PFSK-1 (cell line): ENCODE results near the gene MZF1.

Source experiments
- SIN3A ChIP-seq: IDR thresholded peaks from 2 replicates; pipeline ENCODE4 v1.6.1; 2012; ENCODE audit warnings: mild to moderate bottlenecking, low read length, moderate library complexity, borderline replicate concordance; ENCODE audit not compliant: insufficient read depth
- TAF1 ChIP-seq: IDR thresholded peaks from 2 replicates; pipeline ENCODE4 v1.6.1; 2012; ENCODE audit warnings: low read length, control low read depth, borderline replicate concordance; ENCODE audit not compliant: insufficient read depth

DNA sequence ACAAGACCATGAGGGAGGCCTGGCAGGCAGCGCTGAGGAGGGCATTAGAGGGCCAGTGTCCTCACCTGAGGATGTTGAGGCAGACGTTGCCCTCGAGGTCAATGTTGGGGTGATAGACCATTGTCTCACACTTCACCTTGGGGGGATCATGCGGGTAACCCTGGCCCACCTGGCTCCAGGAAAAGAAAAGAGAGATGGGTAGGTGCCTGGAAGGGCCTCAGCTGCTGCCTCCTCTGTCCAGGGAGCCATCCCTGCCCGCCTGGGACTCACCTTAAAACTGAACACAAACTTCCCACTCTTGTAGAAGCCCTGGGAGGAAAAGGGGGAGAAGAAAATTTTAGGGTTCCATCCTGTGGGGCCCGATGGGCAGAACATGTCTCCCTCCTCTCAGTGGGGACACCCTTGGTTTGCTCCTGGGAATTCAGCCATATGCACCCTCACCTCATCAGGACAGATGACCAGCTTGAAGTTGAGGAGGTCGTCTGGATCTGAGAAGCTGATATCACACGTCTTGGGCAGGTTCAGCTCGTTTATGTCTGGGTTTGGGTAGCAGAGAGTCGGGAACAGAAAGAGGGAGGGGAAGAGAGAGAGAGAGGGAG lies 16.4 kb downstream of the MZF1 start:
- TF ChIP-seq SIN3A (no peak), TAF1 (no peak)
